Measurements from ENCODE around the gene RNF157. TPM values are rescaled to one million over a fixed set of nuclear protein-coding genes. Genes with fewer than 3 reads are reported as not detected.
A peak's percentile ranks its signal among the peaks of the same experiment; 100 is the strongest.

RNF157 gene
- total RNA-seq, 2 donors from 2014 or later, result 9.6 to 11.2 TPM

GRCh38 chr17:76153640-76154039 lies 86.7 kb downstream of the RNF157 start:
- Histone ChIP-seq H3K27ac (ENCODE audit: low read depth, low read length) (no peak overlapping the region), H3K36me3 (ENCODE audit: control insufficient read depth, insufficient read depth, low read length) (no peaks in the 10 kb centered on the region), H3K9me3 (ENCODE audit: control insufficient read depth, low read length) (no peaks in the 10 kb centered on the region), H3K4me3 (ENCODE audit: low read length) (no peak overlapping the region), H3K27me3 (ENCODE audit: control insufficient read depth, insufficient read depth, low read length, poor library complexity, severe bottlenecking) (no peaks in the 10 kb centered on the region), H3K9ac (ENCODE audit: extremely low read depth, low read length, poor library complexity, severe bottlenecking) (no peak overlapping the region), H3K4me1 (ENCODE audit: control insufficient read depth, insufficient read depth, low read length) (no peaks in the 10 kb centered on the region)
- no peaks in the 10 kb centered on the region for H3K36me3 Mint-ChIP-seq (ENCODE audit: low read depth)
- peaks cover 19% of the 10 kb centered on the region for H3K4me1 Mint-ChIP-seq
- no peaks in the 10 kb centered on the region for H3K27me3 Mint-ChIP-seq (ENCODE audit: insufficient read depth)
- peak; percentile 67 for TF ChIP-seq CTCF (conservative IDR thresholded peaks at IDR 0.05)
- no peak overlapping the region for H3K4me3 Mint-ChIP-seq
- no peaks in the 10 kb centered on the region for H3K9me3 Mint-ChIP-seq
- no peak overlapping the region for H3K27ac Mint-ChIP-seq
- WGBS, 2 experiments (ENCODE audit: insufficient coverage in 1 of 2, insufficient read length in 1 of 2), result 44 to 90% methylated on average over 1 to 5 of the region's 5 CpGs
- peak; percentile 87 for DNase-seq

- no peaks in the 10 kb centered on the region for H3K9me3 ChIP-seq (ENCODE audit: control insufficient read depth, low read length)
- Mint-ChIP-seq H3K4me3 (no peak overlapping the region), H3K27me3 (ENCODE audit: insufficient read depth) (no peaks in the 10 kb centered on the region), H3K9me3 (no peaks in the 10 kb centered on the region), H3K4me1 (peaks cover 19% of the 10 kb centered on the region), H3K27ac (no peak overlapping the region), H3K36me3 (ENCODE audit: low read depth) (no peaks in the 10 kb centered on the region)
- H3K4me3 ChIP-seq (ENCODE audit: low read length), result no peak overlapping the region
- peak; percentile 61 for DNase-seq
- H3K27ac ChIP-seq (ENCODE audit: low read depth, low read length), result no peak overlapping the region
- H3K4me1 ChIP-seq (ENCODE audit: control insufficient read depth, insufficient read depth, low read length), result no peaks in the 10 kb centered on the region
- no peak overlapping the region for H3K9ac ChIP-seq (ENCODE audit: extremely low read depth, low read length, poor library complexity, severe bottlenecking)
- WGBS, 2 experiments (ENCODE audit: insufficient coverage in 1 of 2, insufficient read length in 1 of 2), result 90 to 95% methylated on average over 9 of the region's 9 CpGs
- TF ChIP-seq CTCF (conservative IDR thresholded peaks at IDR 0.05), result no peak
- H3K36me3 ChIP-seq (ENCODE audit: control insufficient read depth, insufficient read depth, low read length), result no peaks in the 10 kb centered on the region
- no peaks in the 10 kb centered on the region for H3K27me3 ChIP-seq (ENCODE audit: control insufficient read depth, insufficient read depth, low read length, poor library complexity, severe bottlenecking)
These were observed 87.1 kb downstream of the RNF157 start for GRCh38 chr17:76153202-76153601.

GRCh38 chr17:76152591-76152990 lies 87.7 kb downstream of the RNF157 start:
- peaks cover 20% of the 10 kb centered on the region for H3K4me1 Mint-ChIP-seq
- H3K36me3 Mint-ChIP-seq (ENCODE audit: low read depth), result no peaks in the 10 kb centered on the region
- no peak overlapping the region for H3K27ac Mint-ChIP-seq
- Histone ChIP-seq H3K9me3 (ENCODE audit: control insufficient read depth, low read length) (no peaks in the 10 kb centered on the region), H3K27ac (ENCODE audit: low read depth, low read length) (no peak overlapping the region), H3K27me3 (ENCODE audit: control insufficient read depth, insufficient read depth, low read length, poor library complexity, severe bottlenecking) (no peaks in the 10 kb centered on the region), H3K4me1 (ENCODE audit: control insufficient read depth, insufficient read depth, low read length) (no peaks in the 10 kb centered on the region), H3K36me3 (ENCODE audit: control insufficient read depth, insufficient read depth, low read length) (no peaks in the 10 kb centered on the region), H3K9ac (ENCODE audit: extremely low read depth, low read length, poor library complexity, severe bottlenecking) (no peak overlapping the region), H3K4me3 (ENCODE audit: low read length) (no peak overlapping the region)
- no peaks in the 10 kb centered on the region for H3K27me3 Mint-ChIP-seq (ENCODE audit: insufficient read depth)
- DNase-seq, result peak; percentile 82
- TF ChIP-seq CTCF (conservative IDR thresholded peaks at IDR 0.05), result peak; percentile 32
- H3K4me3 Mint-ChIP-seq, result no peak overlapping the region
- H3K9me3 Mint-ChIP-seq, result no peaks in the 10 kb centered on the region
- 84 to 87% methylated on average over 6 to 7 of the region's 7 CpGs for WGBS, 2 experiments (ENCODE audit: insufficient coverage in 1 of 2, insufficient read length in 1 of 2)

All from endodermal cell (in vitro differentiated cells).